HG02884 (cell line): ENCODE results near the gene ANKRD12.
A peak's percentile ranks its signal among the peaks of the same experiment; 100 is the strongest.

Experiments used
- ATAC-seq: cut with Tn5 transposase; IDR thresholded peaks from one replicate; pipeline ENCODE4 v1.9.1; 2021; ENCODE audit warnings: mild to moderate bottlenecking, moderate library complexity; ENCODE audit not compliant: unreplicated experiment

Gene ANKRD12

GRCh38 chr18:9285604-9286003 is 149.0 kb downstream of the ANKRD12 start:
- no peak for ATAC-seq

GRCh38 chr18:9287036-9287435 is 150.5 kb downstream of the ANKRD12 start:
- ATAC-seq = no peak

- ATAC-seq = no peak
Observed at GRCh38 chr18:9289698-9290097, 153.1 kb downstream of the ANKRD12 start.

- ATAC-seq = no peak
Observed at GRCh38 chr18:9290156-9290555, 153.6 kb downstream of the ANKRD12 start.

GRCh38 chr18:9292047-9292446 is 155.5 kb downstream of the ANKRD12 start:
- no peak for ATAC-seq

GRCh38 chr18:9293948-9294347 is 157.4 kb downstream of the ANKRD12 start:
- no peak for ATAC-seq

GRCh38 chr18:9296233-9297006 is 159.8 kb downstream of the ANKRD12 start:
- no peak for ATAC-seq

GRCh38 chr18:9297007-9297393 is 160.4 kb downstream of the ANKRD12 start:
- ATAC-seq = no peak

- ATAC-seq = no peak
Observed at GRCh38 chr18:9304388-9305070, 167.9 kb downstream of the ANKRD12 start.

- ATAC-seq = no peak
Observed at GRCh38 chr18:9319333-9319732, 182.8 kb downstream of the ANKRD12 start.

GRCh38 chr18:9321017-9321452 is 184.5 kb downstream of the ANKRD12 start:
- no peak for ATAC-seq

- no peak for ATAC-seq
Observed at GRCh38 chr18:9321736-9322135, 185.2 kb downstream of the ANKRD12 start.

GRCh38 chr18:9322744-9323143 is 186.2 kb downstream of the ANKRD12 start:
- ATAC-seq = no peak

- ATAC-seq = no peak
Observed at GRCh38 chr18:9323750-9324445, 187.3 kb downstream of the ANKRD12 start.

- no peak for ATAC-seq
Observed at GRCh38 chr18:9325716-9326115, 189.1 kb downstream of the ANKRD12 start.

- no peak for ATAC-seq
Observed at GRCh38 chr18:9328776-9329175, 192.2 kb downstream of the ANKRD12 start.

- ATAC-seq = no peak
Observed at GRCh38 chr18:9329471-9329870, 192.9 kb downstream of the ANKRD12 start.

GRCh38 chr18:9330419-9330818 is 193.8 kb downstream of the ANKRD12 start:
- ATAC-seq = no peak

- ATAC-seq = peak; percentile 38
Observed at GRCh38 chr18:9333441-9334328, 197.1 kb downstream of the ANKRD12 start.

- ATAC-seq = peak; percentile 67
Observed at GRCh38 chr18:9334329-9334972, 197.9 kb downstream of the ANKRD12 start, which contains the start of gene TWSG1. Gene TWSG1, plus strand, starts transcription at chr18:9334773. Its CDS starts 2,457 bp downstream, at chr18:9337230.
